OCI-LY1 (cell line): ENCODE data around the gene ARHGAP27.

ENCODE experiments used
- H2AFZ ChIP-seq: fragments of 200-600 bp; sonication (generic), shearing (Covaris generic); 2 replicates; pipeline ENCODE4 v1.6.0; 2014; ENCODE audit warnings: antibody characterized with exemption, mild to moderate bottlenecking, low read length
- H3F3A ChIP-seq: fragments of 200-600 bp; sonication (generic), shearing (Covaris generic); 2 replicates; pipeline ENCODE4 v1.6.0; 2014; ENCODE audit warnings: mild to moderate bottlenecking, antibody characterized with exemption, low read length, moderate library complexity; ENCODE audit not compliant: insufficient read depth
- H3K27ac ChIP-seq: fragments of 200-600 bp; sonication (generic); 2 replicates; pipeline ENCODE4 v1.5.1; 2014; ENCODE audit warnings: low read length, mixed run types, mild to moderate bottlenecking, low read depth; ENCODE audit not compliant: poor library complexity, severe bottlenecking
- H3K27me3 ChIP-seq: fragments of 200-600 bp; sonication (generic); 2 replicates; pipeline ENCODE4 v1.6.0; 2014; ENCODE audit warnings: antibody characterized with exemption, mild to moderate bottlenecking, low read length, moderate library complexity; ENCODE audit not compliant: insufficient read depth
- H3K36me3 ChIP-seq: fragments of 200-600 bp; sonication (generic); 2 replicates; pipeline ENCODE4 v1.6.1; 2014; ENCODE audit warnings: mild to moderate bottlenecking, antibody characterized with exemption, low read length, moderate library complexity, mixed read lengths; ENCODE audit not compliant: insufficient read depth
- H3K4me1 ChIP-seq: fragments of 200-600 bp; sonication (generic); 2 replicates; pipeline ENCODE4 v1.5.1; 2014; ENCODE audit warnings: mild to moderate bottlenecking, low read length, moderate library complexity; ENCODE audit not compliant: insufficient read depth, severe bottlenecking
- H3K4me2 ChIP-seq: fragments of 200-600 bp; sonication (generic), shearing (Covaris generic); 2 replicates; pipeline ENCODE4 v1.6.1; 2014; ENCODE audit warnings: low read length
- H3K4me3 ChIP-seq: fragments of 200-600 bp; sonication (generic); 2 replicates; pipeline ENCODE4 v1.5.1; 2014; ENCODE audit warnings: low read length, low read depth, mild to moderate bottlenecking, mixed read lengths; ENCODE audit not compliant: poor library complexity, severe bottlenecking
- H3K79me2 ChIP-seq: fragments of 200-600 bp; shearing (Covaris generic); 2 replicates; pipeline ENCODE4 v1.6.1; 2016; ENCODE audit warnings: mixed run types, low read length, mixed read lengths; ENCODE audit not compliant: insufficient read depth
- H3K9ac ChIP-seq: fragments of 200-600 bp; sonication (generic), shearing (Covaris generic); 2 replicates; pipeline ENCODE4 v1.6.1; 2014; ENCODE audit warnings: mild to moderate bottlenecking, low read length, mixed read lengths
- H3K9me2 ChIP-seq: fragments of 200-600 bp; sonication (generic), shearing (Covaris generic); 2 replicates; pipeline ENCODE4 v1.6.1; 2014; ENCODE audit warnings: low read depth, mild to moderate bottlenecking, low read length, mixed read lengths
- H3K9me3 ChIP-seq: fragments of 200-600 bp; shearing (Covaris generic); 2 replicates; pipeline ENCODE4 v1.6.1; 2014; ENCODE audit warnings: low read length, mixed read lengths
- H4K20me1 ChIP-seq: fragments of 200-600 bp; sonication (generic), shearing (Covaris generic); 2 replicates; pipeline ENCODE4 v1.6.0; 2016; ENCODE audit warnings: mild to moderate bottlenecking, low read length; ENCODE audit not compliant: insufficient read depth
- EZH2 ChIP-seq: fragments of 200-600 bp; sonication (generic), shearing (Covaris generic); IDR thresholded peaks from 2 replicates; pipeline ENCODE4 v1.8.0; 2017; ENCODE audit warnings: borderline replicate concordance, mixed run types, mild to moderate bottlenecking, antibody characterized with exemption, low read length, moderate library complexity, mixed read lengths
- TF ChIP-seq, protein P1 (sequence below): fragments of 200-600 bp; sonication (generic), shearing (Covaris generic); IDR thresholded peaks from 2 replicates; pipeline ENCODE4 v1.5.1; 2017; ENCODE audit warnings: mild to moderate bottlenecking, antibody characterized with exemption, low read length, moderate library complexity, mixed read lengths

Gene ARHGAP27

GRCh38 chr17:45398800-45399199 lies 33.9 kb downstream of the ARHGAP27 start:
- H2AFZ ChIP-seq, result no peak overlapping the region
- H3K36me3 ChIP-seq, result peaks cover 39% of the 10 kb centered on the region
- H3K9me2 ChIP-seq, result no peaks in the 10 kb centered on the region
- H3K4me1 ChIP-seq, result no peaks in the 10 kb centered on the region
- H3K9ac ChIP-seq, result no peak overlapping the region
- TF ChIP-seq, protein P1, sequence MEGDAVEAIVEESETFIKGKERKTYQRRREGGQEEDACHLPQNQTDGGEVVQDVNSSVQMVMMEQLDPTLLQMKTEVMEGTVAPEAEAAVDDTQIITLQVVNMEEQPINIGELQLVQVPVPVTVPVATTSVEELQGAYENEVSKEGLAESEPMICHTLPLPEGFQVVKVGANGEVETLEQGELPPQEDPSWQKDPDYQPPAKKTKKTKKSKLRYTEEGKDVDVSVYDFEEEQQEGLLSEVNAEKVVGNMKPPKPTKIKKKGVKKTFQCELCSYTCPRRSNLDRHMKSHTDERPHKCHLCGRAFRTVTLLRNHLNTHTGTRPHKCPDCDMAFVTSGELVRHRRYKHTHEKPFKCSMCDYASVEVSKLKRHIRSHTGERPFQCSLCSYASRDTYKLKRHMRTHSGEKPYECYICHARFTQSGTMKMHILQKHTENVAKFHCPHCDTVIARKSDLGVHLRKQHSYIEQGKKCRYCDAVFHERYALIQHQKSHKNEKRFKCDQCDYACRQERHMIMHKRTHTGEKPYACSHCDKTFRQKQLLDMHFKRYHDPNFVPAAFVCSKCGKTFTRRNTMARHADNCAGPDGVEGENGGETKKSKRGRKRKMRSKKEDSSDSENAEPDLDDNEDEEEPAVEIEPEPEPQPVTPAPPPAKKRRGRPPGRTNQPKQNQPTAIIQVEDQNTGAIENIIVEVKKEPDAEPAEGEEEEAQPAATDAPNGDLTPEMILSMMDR, result no peak
- no peak for TF ChIP-seq EZH2
- H4K20me1 ChIP-seq, result no peaks in the 10 kb centered on the region
- no peak overlapping the region for H3K4me2 ChIP-seq
- no peak overlapping the region for H3K27ac ChIP-seq
- no peaks in the 10 kb centered on the region for H3K27me3 ChIP-seq
- no peaks in the 10 kb centered on the region for H3K79me2 ChIP-seq
- no peak overlapping the region for H3K4me3 ChIP-seq
- H3F3A ChIP-seq, result no peaks in the 10 kb centered on the region
- H3K9me3 ChIP-seq, result no peaks in the 10 kb centered on the region

- no peak overlapping the region for H3K4me3 ChIP-seq
- H3K4me1 ChIP-seq, result no peaks in the 10 kb centered on the region
- no peak for TF ChIP-seq EZH2
- TF ChIP-seq, protein P1, result no peak
- H3K36me3 ChIP-seq, result peaks cover 36% of the 10 kb centered on the region
- no peak overlapping the region for H3K4me2 ChIP-seq
- no peak overlapping the region for H3K27ac ChIP-seq
- no peaks in the 10 kb centered on the region for H3F3A ChIP-seq
- no peaks in the 10 kb centered on the region for H4K20me1 ChIP-seq
- H3K27me3 ChIP-seq, result no peaks in the 10 kb centered on the region
- H3K9ac ChIP-seq, result no peak overlapping the region
- no peaks in the 10 kb centered on the region for H3K9me3 ChIP-seq
- no peaks in the 10 kb centered on the region for H3K9me2 ChIP-seq
- no peaks in the 10 kb centered on the region for H3K79me2 ChIP-seq
- H2AFZ ChIP-seq, result no peak overlapping the region
Observed at GRCh38 chr17:45397796-45398195, 34.9 kb downstream of the ARHGAP27 start.

DNA sequence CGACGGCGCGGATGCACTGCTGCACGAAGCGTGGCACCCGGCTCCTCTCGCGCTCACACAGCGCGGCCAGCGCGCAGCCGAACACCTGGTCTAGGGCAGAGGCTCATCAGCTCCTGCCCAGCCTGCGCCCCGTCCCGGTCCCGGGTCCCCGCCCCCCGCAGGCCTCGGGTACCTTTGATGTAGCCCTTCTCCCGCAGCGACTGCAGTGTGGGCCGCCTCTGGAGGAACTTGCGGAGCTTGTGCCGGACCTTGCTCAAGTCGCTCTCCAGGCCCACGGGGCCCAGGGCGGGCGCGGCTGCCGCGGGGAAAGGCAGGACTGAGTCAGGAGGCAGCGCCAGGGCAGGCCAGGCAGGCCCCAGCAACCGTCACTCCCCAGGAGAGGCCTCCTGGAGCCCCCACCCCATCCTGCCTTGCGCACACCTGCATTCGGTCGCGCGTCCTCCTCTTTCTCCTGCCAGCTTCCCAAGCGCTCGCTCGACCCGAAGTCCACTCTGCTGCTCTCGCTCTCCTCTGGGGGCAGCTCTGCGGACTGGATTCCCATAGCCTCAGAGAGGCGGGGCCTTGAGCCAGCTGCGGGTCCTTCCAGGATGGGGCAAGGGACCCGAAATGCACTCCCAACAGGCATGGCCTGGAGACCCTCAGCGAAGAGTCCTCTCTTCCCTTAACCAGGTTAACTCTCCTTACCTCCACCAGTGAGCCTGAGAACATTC lies 36.0 kb downstream of the ARHGAP27 start:
- H3K9me2 ChIP-seq, result no peaks in the 10 kb centered on the region
- no peak overlapping the region for H3K4me3 ChIP-seq
- H3K4me2 ChIP-seq, result no peak overlapping the region
- no peak overlapping the region for H2AFZ ChIP-seq
- no peaks in the 10 kb centered on the region for H4K20me1 ChIP-seq
- no peaks in the 10 kb centered on the region for H3K79me2 ChIP-seq
- H3F3A ChIP-seq, result no peaks in the 10 kb centered on the region
- H3K9me3 ChIP-seq, result no peaks in the 10 kb centered on the region
- TF ChIP-seq EZH2, result no peak
- TF ChIP-seq, protein P1, result no peak
- no peaks in the 10 kb centered on the region for H3K4me1 ChIP-seq
- H3K27me3 ChIP-seq, result no peaks in the 10 kb centered on the region
- H3K9ac ChIP-seq, result no peak overlapping the region
- peaks cover 31% of the 10 kb centered on the region for H3K36me3 ChIP-seq
- H3K27ac ChIP-seq, result no peak overlapping the region
